ENCODE measurements around the gene COL27A1. TPM values are rescaled to one million over a fixed set of nuclear protein-coding genes. Genes with fewer than 3 reads are reported as not detected.

Gene COL27A1
- total RNA-seq, 1 donor from 2014 or later, result 8.5 TPM

DNA sequence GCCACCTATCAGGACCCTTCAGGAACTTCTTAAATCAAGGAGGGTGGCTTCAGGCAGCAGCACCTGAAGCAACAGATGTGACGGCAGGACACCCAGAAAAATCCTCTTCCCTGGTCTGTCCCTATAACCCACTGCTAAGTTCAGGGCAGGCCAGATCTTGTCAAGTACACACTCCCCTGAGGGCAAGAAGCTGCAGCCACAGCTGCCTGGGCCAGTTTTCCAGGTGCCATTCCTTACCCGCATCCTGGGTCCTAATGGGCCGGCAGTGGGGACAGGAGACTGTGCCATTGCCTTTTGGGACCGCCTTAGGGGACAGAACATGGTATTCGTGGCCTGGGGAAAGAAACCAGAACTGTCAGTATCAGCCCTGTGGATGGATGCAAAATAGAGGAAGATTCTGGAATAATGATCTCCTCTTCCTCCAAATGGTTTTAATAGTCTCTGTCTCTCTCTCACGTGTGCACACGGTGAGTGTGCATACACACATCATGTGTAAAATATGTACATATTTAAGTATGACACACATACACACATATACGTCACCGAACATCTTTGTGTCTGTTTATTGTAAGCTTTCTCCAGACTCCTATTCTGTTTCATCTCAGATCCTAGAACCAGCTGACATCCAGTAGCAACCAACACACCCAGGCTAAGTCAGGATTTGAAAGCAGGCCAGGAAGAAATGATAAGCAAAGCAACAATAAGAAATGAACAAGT, 188.3 kb downstream of the COL27A1 start:
- Mint-ChIP-seq H3K4me3 (no peak overlapping the region), H3K36me3 (ENCODE audit: low read depth) (peaks cover 87% of the 10 kb centered on the region), H3K9me3 (no peaks in the 10 kb centered on the region), H3K4me1 (peaks cover 28% of the 10 kb centered on the region), H3K27ac (peak overlapping the region; percentile 59), H3K27me3 (no peaks in the 10 kb centered on the region)
- no peak for DNase-seq
- intact Hi-C loops (cut with micrococcal nuclease), result no loop called here

DNA sequence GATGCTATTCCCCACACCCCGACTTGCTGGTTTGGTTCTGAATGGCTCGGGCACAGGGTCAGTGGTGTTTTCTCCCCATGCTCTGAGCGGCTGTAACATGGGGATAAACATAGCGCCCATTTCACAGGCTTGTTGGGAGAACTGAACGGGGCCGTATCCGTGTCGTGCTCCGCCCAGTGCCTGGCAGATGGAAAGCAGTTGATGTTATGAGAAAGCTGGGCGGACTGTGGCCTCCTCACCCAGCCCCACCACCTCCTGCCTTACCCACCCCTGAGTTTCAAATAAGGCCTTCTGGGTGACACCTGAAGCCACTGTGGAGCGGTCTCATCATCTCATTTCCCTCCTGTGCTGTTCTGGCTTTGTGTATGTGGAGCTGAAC, 188.8 kb downstream of the COL27A1 start:
- Mint-ChIP-seq H3K4me3 (no peak overlapping the region), H3K9me3 (no peaks in the 10 kb centered on the region), H3K27me3 (no peaks in the 10 kb centered on the region), H3K36me3 (ENCODE audit: low read depth) (peaks cover 87% of the 10 kb centered on the region), H3K4me1 (peaks cover 28% of the 10 kb centered on the region), H3K27ac (peak overlapping the region; percentile 59)
- DNase-seq, result no peak
- intact Hi-C loops (cut with micrococcal nuclease), result no loop called here

DNA sequence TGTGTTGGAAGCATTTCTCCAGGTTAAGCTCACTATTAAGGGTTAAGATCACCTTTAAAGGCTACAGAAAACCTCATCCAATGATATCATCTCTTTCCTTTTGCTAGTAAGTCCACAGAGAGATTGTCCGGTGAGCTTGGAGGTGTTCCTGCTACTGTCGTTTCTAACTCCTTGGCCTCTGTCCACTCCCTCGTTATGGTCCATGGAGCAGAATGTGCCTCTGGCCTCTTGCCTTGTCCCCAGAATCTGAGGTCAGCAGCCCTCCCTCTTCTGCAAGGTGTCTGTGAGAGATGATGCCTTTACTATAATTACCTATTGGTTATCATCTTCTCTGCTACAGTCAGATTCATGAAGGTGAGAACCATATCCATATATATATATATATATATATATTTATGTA, 189.4 kb downstream of the COL27A1 start:
- H3K27ac Mint-ChIP-seq, result no peak overlapping the region

DNA sequence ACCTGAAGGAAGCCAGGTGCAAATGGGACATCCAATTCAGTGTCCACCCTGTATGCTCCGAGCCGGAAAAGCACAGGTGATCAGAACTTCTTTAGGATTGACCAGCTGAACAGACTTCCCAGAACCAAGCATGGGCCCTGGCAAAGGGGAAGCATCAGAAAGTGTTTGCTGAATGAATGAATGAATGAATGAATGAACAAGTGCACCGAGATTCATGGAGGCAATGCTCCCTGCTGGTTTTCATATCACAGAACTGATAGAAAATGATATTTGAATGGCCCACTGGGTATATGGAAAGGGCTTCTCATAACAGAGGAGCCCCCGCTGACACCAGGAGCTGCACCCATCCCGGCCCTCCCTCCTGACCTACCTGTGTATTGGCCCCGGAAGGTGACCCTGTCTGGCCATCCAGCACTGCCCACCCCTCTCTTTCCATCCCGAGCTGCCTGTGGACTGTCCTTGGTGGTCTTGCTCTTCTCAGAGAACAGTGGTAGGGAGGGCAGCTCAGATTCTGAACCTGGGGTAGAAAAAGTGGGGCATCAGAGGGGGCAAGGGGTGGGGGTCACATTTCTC, 190.2 kb downstream of the COL27A1 start:
- no peak for DNase-seq
- H3K27ac Mint-ChIP-seq, result peak overlapping the region; percentile 20
- H3K4me3 Mint-ChIP-seq, result no peak overlapping the region
- H3K4me1 Mint-ChIP-seq, result peaks cover 41% of the 10 kb centered on the region
- no peaks in the 10 kb centered on the region for H3K27me3 Mint-ChIP-seq
- intact Hi-C loops (cut with micrococcal nuclease), result loop anchor here (5.0 kb wide), 2 partner anchors 162 to 242 kb away; partner anchors contain the start of genes ATP6V1G1 and WHRN
- H3K36me3 Mint-ChIP-seq (ENCODE audit: low read depth), result peaks cover 88% of the 10 kb centered on the region
- H3K9me3 Mint-ChIP-seq, result no peaks in the 10 kb centered on the region

More for the DNA sequence above, 189.4 kb downstream of the COL27A1 start:
- intact Hi-C loops (cut with micrococcal nuclease), result loop anchor here (5.0 kb wide), 2 partner anchors 163 to 243 kb away; partner anchors contain the start of genes ATP6V1G1 and WHRN
- H3K9me3 Mint-ChIP-seq, result no peaks in the 10 kb centered on the region
- peaks cover 87% of the 10 kb centered on the region for H3K36me3 Mint-ChIP-seq (ENCODE audit: low read depth)
- no peaks in the 10 kb centered on the region for H3K27me3 Mint-ChIP-seq
- no peak overlapping the region for H3K4me3 Mint-ChIP-seq
- peaks cover 33% of the 10 kb centered on the region for H3K4me1 Mint-ChIP-seq
- no peak for DNase-seq

DNA sequence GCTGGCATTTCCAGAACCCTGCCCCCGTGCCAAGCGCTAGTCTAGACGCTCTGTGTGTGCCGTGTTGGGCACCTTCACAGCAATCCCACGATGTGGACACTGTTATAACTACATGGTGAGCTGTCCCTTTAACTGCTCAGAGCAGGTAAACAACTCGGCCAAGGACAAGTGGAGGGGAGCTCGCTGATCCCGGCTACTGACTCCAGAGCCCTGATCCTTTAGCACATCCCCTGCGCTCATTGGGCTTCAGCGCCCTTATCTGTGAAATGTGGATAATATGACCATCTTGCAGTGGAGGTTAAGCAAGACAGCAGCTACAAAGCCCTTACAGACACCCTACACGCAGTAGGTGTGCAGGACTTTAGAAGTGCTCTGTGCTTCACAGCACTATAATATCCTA, 190.8 kb downstream of the COL27A1 start:
- peaks cover 44% of the 10 kb centered on the region for H3K4me1 Mint-ChIP-seq
- DNase-seq, result no peak
- intact Hi-C loops (cut with micrococcal nuclease), result loop anchor here (5.0 kb wide), 2 partner anchors 161 to 241 kb away; partner anchors contain the start of genes ATP6V1G1 and WHRN
- H3K9me3 Mint-ChIP-seq, result no peaks in the 10 kb centered on the region
- H3K27me3 Mint-ChIP-seq, result no peaks in the 10 kb centered on the region
- H3K27ac Mint-ChIP-seq, result no peak overlapping the region
- no peak overlapping the region for H3K4me3 Mint-ChIP-seq
- H3K36me3 Mint-ChIP-seq (ENCODE audit: low read depth), result peaks cover 88% of the 10 kb centered on the region

DNA sequence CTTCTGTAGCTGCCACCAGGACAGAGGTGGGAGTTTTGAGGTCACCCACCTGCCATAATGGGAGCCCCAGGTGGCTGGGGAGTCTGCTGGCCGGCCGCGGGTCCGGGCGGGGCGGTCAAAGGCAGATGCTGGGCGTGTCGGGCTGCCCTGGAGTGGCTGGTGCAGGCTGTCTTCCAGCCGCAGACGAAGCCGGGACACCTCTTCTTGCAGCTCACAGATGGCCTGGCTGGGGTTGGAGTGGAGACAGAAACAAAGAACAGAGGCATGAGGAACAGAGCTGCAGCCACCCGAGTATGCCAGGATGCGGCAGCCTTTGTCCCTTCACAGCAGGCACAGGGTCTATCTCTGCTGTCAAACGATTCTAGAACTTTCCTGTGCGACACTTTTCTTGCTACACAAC, 192.3 kb downstream of the COL27A1 start:
- Mint-ChIP-seq H3K4me3 (no peak overlapping the region), H3K9me3 (no peaks in the 10 kb centered on the region), H3K36me3 (ENCODE audit: low read depth) (peaks cover 85% of the 10 kb centered on the region), H3K4me1 (peaks cover 51% of the 10 kb centered on the region), H3K27me3 (no peaks in the 10 kb centered on the region), H3K27ac (peak overlapping the region; percentile 99)
- DNase-seq, result no peak
- intact Hi-C loops (cut with micrococcal nuclease), result loop anchor here (5.0 kb wide), 2 partner anchors 160 to 240 kb away; partner anchors contain the start of genes ATP6V1G1 and WHRN

DNA sequence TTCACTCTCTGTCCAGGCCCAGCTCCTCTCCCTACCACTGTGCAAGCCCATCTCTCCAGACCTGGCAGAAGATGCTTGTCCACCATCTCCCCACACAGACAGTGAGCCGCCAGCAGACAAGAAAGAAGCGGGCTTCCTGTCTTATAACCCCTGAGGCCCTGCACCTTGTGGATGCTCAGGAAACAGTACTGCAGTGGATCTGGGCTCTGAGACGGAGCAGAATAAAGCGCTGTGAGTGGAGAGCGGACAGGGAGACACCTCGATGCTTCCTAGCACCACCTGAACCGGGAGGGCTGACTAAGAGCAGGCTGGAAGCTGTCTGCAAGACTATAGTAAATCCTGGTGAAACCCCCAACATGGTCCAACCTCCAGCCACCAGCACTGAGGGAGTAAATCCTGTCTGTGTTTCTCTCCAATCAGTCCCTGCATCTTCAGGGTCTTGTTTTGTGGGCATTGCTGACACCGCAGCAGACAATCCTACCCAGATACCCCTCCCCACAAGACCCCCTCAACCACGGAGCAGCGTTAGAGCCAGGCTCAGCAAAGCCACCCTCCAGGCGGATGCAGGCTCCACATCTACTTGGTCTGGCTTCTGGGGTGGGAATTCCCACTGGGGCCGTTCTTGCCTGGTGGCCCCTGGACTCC, 193.0 kb downstream of the COL27A1 start:
- Mint-ChIP-seq H3K27me3 (no peaks in the 10 kb centered on the region), H3K4me1 (peaks cover 53% of the 10 kb centered on the region), H3K9me3 (no peaks in the 10 kb centered on the region), H3K27ac (peak overlapping the region; percentile 99), H3K36me3 (ENCODE audit: low read depth) (peaks cover 84% of the 10 kb centered on the region), H3K4me3 (peak overlapping the region; percentile 58)
- DNase-seq, result no peak
- intact Hi-C loops (cut with micrococcal nuclease), result loop anchor here (5.0 kb wide), 2 partner anchors 159 to 239 kb away; partner anchors contain the start of genes ATP6V1G1 and WHRN

DNA sequence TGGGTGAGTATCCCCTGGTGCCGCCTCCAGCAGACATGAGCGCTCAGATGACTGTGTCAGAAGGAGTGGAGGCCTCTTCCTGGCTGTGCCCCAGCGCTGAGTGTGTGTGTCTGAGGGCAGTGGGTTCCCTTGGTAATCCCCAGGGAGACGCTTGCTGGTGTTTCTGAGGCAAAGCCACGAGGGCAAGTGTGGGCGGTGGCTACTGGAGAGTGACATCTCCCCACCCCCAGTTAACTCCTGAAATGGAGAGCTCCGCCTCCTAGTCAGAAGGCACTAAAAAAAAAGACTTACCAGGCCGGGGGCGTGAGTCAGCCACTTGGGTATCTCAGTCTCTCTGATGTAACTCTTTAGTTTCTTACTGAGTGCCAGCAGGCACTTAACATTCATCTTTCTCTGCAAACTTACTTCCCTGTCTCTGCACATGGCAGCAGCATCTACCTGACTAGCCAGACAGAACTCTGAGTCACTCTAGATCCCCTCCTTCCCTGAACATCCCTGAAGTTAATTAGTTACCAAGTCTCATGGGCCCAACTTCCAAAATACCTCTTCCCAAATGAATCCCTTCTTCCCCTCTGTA, 193.7 kb downstream of the COL27A1 start:
- Mint-ChIP-seq H3K27ac (peak overlapping the region; percentile 99), H3K9me3 (no peaks in the 10 kb centered on the region), H3K4me1 (peaks cover 51% of the 10 kb centered on the region), H3K4me3 (peak overlapping the region; percentile 58), H3K36me3 (ENCODE audit: low read depth) (peaks cover 82% of the 10 kb centered on the region), H3K27me3 (no peaks in the 10 kb centered on the region)
- DNase-seq, result peak; percentile 87
- intact Hi-C loops (cut with micrococcal nuclease), result loop anchor here (1.0 to 5.0 kb wide), 6 partner anchors 14 to 238 kb away; partner anchors contain the start of genes ATP6V1G1 and WHRN

DNA sequence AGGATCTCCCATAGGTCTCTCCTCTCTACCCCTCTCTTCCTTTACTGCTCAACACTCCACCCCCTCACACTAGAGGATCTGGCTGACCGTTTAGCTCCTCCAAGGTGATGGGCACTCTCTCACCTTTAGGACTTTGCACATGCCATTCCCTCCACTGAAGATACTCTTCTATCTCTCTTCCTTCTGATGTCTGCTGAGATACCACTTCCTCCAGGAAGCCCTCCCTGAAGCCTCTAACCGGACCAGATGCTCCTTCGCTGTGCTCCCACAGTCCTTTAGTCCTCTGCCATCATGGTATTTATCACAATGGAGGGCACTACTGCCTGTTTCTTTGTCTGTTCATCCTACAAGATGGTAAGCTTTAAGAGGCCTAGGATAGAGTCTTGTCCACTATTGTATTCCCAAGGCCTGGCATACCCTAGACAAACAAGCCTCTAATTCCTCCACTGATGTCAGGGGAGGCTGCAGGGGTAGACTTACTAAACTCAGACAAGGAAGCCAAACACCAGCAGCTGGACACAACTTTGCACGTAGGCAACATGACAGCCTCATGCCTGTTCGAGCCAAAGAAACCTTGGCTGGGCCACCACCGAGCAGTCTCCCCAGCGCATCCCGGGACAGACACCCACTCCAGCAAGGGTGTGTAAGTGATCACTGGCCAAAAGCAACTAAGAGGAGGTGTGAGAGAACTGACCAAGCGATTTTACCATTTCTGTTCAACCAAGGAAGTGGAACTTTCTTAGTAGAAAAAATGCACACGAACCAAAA, 194.6 kb downstream of the COL27A1 start:
- Mint-ChIP-seq H3K9me3 (no peaks in the 10 kb centered on the region), H3K36me3 (ENCODE audit: low read depth) (peaks cover 74% of the 10 kb centered on the region), H3K4me3 (peak overlapping the region; percentile 57), H3K27ac (peak overlapping the region; percentile 99), H3K4me1 (peaks cover 45% of the 10 kb centered on the region), H3K27me3 (no peaks in the 10 kb centered on the region)
- intact Hi-C loops (cut with micrococcal nuclease), result loop anchor here (1.0 to 5.0 kb wide), 6 partner anchors 13 to 237 kb away; partner anchors contain the start of genes ATP6V1G1 and WHRN
- no peak for DNase-seq

DNA sequence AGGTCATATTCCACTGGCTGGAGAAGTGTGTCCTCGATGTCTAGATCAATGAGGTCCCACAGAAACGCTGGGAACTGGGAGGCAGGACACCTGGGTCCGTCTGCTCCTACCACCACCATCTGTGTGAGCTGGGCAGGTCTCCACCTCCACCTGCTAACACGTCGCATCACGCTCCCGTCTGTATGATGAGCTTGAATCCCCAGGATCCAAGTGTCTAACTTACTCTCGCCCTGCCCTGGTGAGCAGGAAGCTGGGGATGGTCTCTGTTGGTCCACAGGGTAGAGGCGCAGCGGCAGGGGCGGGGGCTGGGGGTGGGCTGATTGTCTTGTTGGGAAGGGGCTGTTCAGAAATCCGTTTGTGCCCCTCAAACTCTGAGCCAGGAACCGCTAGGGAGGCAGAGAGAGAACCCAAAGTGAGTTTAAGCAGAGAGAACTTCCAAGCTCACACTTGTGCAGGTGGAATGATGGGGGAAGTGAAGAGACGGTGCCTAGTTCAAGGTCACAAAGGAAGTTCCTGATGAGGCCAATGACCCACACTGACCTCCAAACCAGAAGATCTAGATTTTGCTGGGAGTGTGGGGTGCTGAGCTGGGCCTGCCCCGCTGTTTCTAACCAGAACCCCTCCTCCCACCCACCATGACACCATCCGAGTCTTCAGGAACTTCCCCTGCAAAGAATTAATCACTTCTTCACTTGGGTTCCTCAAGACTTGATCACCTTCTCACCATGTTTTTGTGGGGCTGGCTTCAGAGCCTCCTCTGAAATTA, 195.5 kb downstream of the COL27A1 start:
- no peak overlapping the region for H3K4me3 Mint-ChIP-seq
- no peaks in the 10 kb centered on the region for H3K27me3 Mint-ChIP-seq
- peak overlapping the region; percentile 99 for H3K27ac Mint-ChIP-seq
- DNase-seq, result no peak
- intact Hi-C loops (cut with micrococcal nuclease), result no loop called here
- H3K9me3 Mint-ChIP-seq, result no peaks in the 10 kb centered on the region
- H3K36me3 Mint-ChIP-seq (ENCODE audit: low read depth), result peaks cover 65% of the 10 kb centered on the region
- H3K4me1 Mint-ChIP-seq, result peaks cover 45% of the 10 kb centered on the region

DNA sequence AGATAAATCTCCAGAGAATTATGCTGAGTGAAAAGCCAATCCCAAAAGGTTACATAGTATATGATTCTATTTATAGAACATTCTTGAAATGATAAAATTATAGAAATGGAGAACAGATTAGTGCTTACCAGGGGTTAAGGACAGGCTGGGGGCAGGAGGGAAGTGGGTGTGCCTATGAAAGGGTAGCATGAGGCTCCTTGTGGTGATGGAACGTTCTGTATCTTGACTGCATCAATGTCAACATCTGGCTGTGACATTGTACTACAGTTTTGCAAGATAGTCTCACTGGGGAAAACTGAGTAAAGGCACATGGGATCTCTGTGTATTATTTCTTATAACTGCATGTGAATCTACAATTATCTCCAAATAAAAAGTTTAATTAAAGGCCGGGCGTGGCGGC, 196.6 kb downstream of the COL27A1 start:
- intact Hi-C loops (cut with micrococcal nuclease), result no loop called here
- Mint-ChIP-seq H3K27me3 (no peaks in the 10 kb centered on the region), H3K4me1 (peaks cover 45% of the 10 kb centered on the region), H3K36me3 (ENCODE audit: low read depth) (peaks cover 63% of the 10 kb centered on the region), H3K9me3 (no peaks in the 10 kb centered on the region), H3K27ac (peak overlapping the region; percentile 62), H3K4me3 (no peak overlapping the region)
- DNase-seq, result no peak

DNA sequence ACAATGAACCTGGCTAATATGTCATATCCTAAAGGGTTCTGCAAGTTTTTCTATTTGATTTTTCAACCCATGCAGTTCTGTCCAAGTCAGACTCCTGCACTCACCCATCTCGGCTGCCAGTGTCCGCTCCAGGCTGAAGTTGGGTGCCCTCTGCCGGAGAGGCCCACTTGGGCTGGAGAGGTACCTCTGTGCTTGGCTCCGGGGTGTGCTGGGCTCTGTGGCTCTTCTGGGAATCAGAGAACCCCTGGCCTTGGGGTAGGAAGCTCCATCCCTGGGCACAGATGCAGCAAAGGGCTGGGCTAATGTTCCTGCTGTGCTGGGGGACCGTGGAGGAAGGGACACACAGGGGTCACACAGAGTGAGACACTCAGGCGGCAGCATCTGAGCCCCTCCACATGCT, 200.5 kb downstream of the COL27A1 start:
- peaks cover 62% of the 10 kb centered on the region for H3K36me3 Mint-ChIP-seq (ENCODE audit: low read depth)
- H3K9me3 Mint-ChIP-seq, result no peaks in the 10 kb centered on the region
- no peak for DNase-seq
- H3K4me3 Mint-ChIP-seq, result no peak overlapping the region
- intact Hi-C loops (cut with micrococcal nuclease), result no loop called here
- H3K27ac Mint-ChIP-seq, result no peak overlapping the region
- H3K4me1 Mint-ChIP-seq, result peaks cover 37% of the 10 kb centered on the region
- no peaks in the 10 kb centered on the region for H3K27me3 Mint-ChIP-seq
